ENCODE results near the gene SIPA1L3.

The SIPA1L3 gene

DNA sequence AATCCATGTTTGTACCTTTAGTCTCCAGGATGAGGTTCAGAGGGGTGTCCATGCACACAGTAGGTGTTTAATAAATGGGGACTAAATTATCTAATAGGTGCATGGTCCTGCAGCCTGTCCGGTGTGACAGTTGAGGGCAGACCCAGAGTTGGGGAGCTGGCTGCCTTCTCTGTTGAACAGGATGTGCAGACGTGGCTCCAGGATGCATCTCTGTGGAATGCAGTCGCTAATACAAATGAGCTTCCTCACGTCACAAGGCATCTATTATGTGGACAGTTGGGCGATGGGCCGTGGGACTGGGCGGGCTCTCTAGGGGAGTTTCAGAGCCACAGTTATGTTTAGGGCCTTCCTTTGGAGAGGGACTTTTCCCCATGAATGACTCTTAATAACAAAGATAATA, 71.0 kb downstream of the SIPA1L3 start:
- DNase-seq: peak; percentile 73

- DNase-seq: peak; percentile 84
Measured at GRCh38 chr19:37979547-37980082, 72.6 kb downstream of the SIPA1L3 start.

- DNase-seq: no peak
Measured at GRCh38 chr19:37980419-37981170, 73.6 kb downstream of the SIPA1L3 start.

DNA sequence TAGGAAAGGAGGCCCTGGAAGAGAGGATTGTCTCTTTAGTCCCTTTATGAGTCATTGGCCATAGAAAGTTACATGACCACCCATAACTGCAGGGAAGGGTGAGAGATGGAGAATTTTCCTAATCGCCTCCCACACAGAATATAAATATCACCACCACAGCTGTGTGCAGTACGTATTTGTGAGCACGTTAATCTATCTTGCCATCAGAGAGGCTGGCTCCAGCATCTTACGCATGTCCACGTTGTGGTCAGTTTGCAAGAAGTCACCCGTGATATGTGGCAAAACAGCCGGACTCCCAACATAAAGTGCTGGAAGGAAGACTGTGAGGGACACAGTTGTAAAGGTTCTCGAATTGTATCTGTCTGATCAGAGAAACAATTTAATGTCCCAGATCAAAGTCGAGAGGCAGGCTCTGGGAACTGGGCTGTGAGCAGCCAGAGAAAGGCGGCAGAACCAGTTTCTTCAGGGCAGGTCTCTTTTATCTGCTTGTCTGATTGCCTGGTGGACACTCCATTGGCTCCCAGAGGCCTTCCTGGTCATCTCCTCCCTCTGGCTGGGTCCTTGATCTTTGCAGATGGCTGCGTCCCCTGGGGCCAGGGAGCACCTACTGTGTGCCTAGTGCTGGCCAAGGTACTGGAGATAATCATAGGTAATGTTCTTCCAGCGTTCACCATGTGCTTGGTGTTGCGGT, 74.9 kb downstream of the SIPA1L3 start:
- no peak for DNase-seq

- DNase-seq: no peak
Measured at GRCh38 chr19:37982655-37983054, 75.6 kb downstream of the SIPA1L3 start.

- no peak for DNase-seq
Measured at GRCh38 chr19:37983153-37983552, 76.1 kb downstream of the SIPA1L3 start.

- DNase-seq: no peak
Measured at GRCh38 chr19:37983916-37984315, 76.9 kb downstream of the SIPA1L3 start.

GRCh38 chr19:37986048-37986750, 79.2 kb downstream of the SIPA1L3 start:
- no peak for DNase-seq

- DNase-seq: no peak
Measured at GRCh38 chr19:37987356-37988332, 80.6 kb downstream of the SIPA1L3 start.

DNA sequence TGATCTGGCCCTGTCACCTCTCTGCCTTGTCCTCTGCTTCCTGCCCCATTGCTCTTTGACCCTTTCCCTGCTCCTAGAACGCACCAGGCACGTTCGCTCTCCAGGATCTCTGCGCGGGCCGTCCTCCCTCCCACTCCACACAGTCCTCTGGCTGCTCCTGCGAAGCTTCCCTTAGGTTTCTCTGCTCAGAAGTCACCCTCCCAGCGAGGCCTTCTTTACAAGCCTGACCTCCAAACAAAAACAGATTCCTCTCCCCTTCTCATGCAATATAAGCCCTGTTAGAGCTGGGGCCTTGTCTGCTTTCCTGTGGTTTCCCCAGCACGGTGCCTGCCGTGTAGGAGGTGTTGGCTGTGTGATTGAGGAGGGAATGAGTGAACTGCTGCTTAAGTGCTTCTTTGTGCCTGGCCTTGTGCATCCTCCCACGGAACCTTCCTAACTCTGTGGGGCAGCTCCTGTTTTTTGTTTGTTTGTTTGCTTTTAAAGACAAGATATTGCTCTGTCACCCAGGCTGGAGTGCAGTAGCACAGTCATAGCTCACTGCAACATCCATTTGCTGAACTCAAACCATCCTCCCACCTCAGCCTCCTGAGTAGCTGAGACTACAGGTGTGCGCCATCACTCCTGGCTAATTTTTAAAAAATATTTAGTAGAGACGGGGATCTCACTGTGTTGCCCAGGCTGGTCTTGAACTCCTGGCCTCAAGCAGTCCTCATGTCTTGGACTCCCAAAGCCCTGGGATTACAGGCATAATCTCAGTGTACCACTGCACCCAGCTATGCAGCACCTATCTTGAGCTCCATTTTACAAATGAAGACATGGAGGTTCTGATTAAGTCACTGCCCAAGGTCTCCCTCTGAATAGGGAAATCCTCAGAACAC, 82.0 kb downstream of the SIPA1L3 start:
- DNase-seq: peak; percentile 70

GRCh38 chr19:37989855-37990254, 82.8 kb downstream of the SIPA1L3 start:
- DNase-seq: no peak

DNA sequence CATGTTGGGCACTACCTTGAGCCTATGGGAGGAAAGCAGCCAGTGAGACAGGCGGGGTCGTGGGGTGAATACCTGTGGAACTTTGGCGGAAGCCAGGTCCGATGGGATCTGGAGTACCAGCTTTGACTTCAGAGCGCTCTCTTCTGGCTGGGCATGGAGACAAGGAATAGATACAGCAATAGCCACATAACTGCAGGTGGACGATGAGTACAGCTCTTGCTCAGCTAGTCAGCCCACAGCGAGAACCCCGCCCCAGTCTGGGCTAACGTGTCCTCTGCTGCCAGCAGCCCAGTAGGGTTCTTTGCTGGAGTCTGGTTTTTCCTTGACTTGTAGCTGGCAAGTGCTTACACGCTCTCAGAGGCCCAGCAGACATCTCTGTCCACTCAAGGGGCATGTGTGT, 83.4 kb downstream of the SIPA1L3 start:
- no peak for DNase-seq

- no peak for DNase-seq
Measured at GRCh38 chr19:37991176-37991835, 84.3 kb downstream of the SIPA1L3 start.

- no peak for DNase-seq
Measured at GRCh38 chr19:37991841-37992248, 84.8 kb downstream of the SIPA1L3 start.

- no peak for DNase-seq
Measured at GRCh38 chr19:37992761-37993160, 85.8 kb downstream of the SIPA1L3 start.

DNA sequence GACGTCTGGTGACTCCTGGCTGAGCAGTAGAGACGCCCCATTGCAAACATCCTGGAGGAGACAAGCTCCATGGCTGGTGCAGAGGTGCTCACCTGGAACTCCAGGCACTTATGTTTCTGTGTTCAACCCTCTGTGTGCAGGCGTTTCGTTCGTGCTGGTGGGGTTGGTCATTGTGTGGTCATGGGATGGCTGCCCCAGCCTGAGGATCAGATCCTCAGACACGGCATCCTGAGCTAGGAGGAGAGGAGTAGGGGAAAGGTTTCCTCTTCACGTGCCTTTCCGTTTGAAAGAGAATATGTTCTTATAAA, 87.8 kb downstream of the SIPA1L3 start:
- DNase-seq: no peak

DNA sequence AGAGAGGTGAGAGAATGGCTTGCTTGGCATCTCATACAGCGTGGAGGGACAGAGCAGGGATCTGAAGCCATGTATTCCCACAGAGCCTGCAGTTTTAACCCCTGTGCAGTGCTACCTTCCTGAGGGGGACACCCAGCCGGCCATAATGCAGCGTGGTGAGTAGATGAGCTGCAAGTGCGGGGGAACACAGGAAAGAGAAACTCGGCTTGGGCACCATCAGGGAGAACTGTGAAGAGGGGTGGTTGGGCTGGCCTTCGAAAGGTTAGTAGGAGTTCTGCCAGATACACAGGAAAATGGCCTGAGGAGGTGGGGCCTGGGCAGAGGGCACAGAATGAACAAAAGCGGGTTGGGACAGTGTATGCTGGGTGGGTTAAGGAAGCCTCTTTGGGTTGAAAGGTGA, 88.3 kb downstream of the SIPA1L3 start:
- no peak for DNase-seq

DNA sequence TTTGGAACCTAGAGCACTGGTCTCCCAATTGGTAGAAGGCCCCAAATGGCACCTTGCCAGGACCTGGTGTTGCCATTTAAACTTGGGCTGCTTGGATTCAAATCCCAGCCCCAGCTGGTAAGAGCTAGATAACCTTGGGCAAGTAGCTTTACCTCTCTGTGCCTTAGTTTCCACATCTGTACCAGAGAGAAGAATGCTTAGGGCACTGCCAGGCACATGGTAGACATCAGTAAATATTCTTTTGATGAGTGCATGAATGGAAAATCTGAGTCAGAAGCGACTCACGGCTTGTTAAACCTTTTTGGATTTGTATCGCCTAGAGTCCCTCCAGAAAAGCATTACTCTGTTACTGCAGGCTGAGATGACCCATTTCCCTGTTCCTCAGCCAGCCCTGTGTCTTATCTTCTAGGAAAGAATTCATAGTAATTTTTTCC, 90.9 kb downstream of the SIPA1L3 start:
- no peak for DNase-seq

- no peak for DNase-seq
Measured at GRCh38 chr19:37998801-37999308, 91.8 kb downstream of the SIPA1L3 start.

All from NCI-H2227 treated with DMSO at 0.1 percent for 48 hours (cell line).